GM18505 (cell line): ENCODE results near the gene IMMT.
"Not testable (repeated sequence)": the region's sequence is repeated elsewhere in the genome, so short reads cannot be mapped to it uniquely, and the experiment has no call there.

Source experiments
- ATAC-seq: cut with Tn5 transposase; IDR thresholded peaks from one replicate; pipeline ENCODE4 v1.9.1; 2021; ENCODE audit not compliant: unreplicated experiment
- POLR2A ChIP-seq: IDR thresholded peaks from 4 replicates; pipeline ENCODE4 v1.6.1; 2011; ENCODE audit warnings: borderline replicate concordance; ENCODE audit not compliant: insufficient read depth, insufficient read length; ENCODE audit errors: extremely low read depth

Gene IMMT

GRCh38 chr2:86195055-86195807 lies at the start of gene IMMT:
TSS of gene IMMT (minus strand) at chr2:86195462. CDS start at chr2:86195382, 80 bp downstream.
- peak; percentile 97 for TF ChIP-seq POLR2A
- peak; percentile 86 for ATAC-seq

- not testable (repeated sequence) for ATAC-seq
These were observed 49.5 kb upstream of the IMMT start for GRCh38 chr2:86244781-86245180.

GRCh38 chr2:86243950-86244733 lies 48.9 kb upstream of the IMMT start:
- no peak for ATAC-seq
- no peak for TF ChIP-seq POLR2A

- TF ChIP-seq POLR2A = no peak
- no peak for ATAC-seq
These were observed 48.0 kb upstream of the IMMT start for GRCh38 chr2:86243272-86243671.

GRCh38 chr2:86241611-86242010 lies 46.3 kb upstream of the IMMT start:
- no peak for ATAC-seq
- no peak for TF ChIP-seq POLR2A

GRCh38 chr2:86240251-86240650 lies 45.0 kb upstream of the IMMT start:
- no peak for TF ChIP-seq POLR2A
- ATAC-seq = no peak

- no peak for ATAC-seq
- no peak for TF ChIP-seq POLR2A
These were observed 44.5 kb upstream of the IMMT start for GRCh38 chr2:86239745-86240144.

GRCh38 chr2:86239326-86239725 lies 44.1 kb upstream of the IMMT start:
- TF ChIP-seq POLR2A = no peak
- no peak for ATAC-seq

- ATAC-seq = peak; percentile 91
- TF ChIP-seq POLR2A = no peak
These were observed 43.1 kb upstream of the IMMT start for GRCh38 chr2:86238354-86238753.

GRCh38 chr2:86237172-86237571 lies 41.9 kb upstream of the IMMT start:
- no peak for ATAC-seq
- TF ChIP-seq POLR2A = no peak

- no peak for TF ChIP-seq POLR2A
- no peak for ATAC-seq
These were observed 40.1 kb upstream of the IMMT start for GRCh38 chr2:86235196-86235980.

- ATAC-seq = no peak
- no peak for TF ChIP-seq POLR2A
These were observed 39.4 kb upstream of the IMMT start for GRCh38 chr2:86234563-86235131.

GRCh38 chr2:86233436-86233835 lies 38.2 kb upstream of the IMMT start:
- no peak for ATAC-seq
- TF ChIP-seq POLR2A = no peak

- ATAC-seq = no peak
- no peak for TF ChIP-seq POLR2A
These were observed 37.6 kb upstream of the IMMT start for GRCh38 chr2:86232910-86233309.

- no peak for ATAC-seq
- TF ChIP-seq POLR2A = no peak
These were observed 37.1 kb upstream of the IMMT start for GRCh38 chr2:86232373-86232784.
